K562 (cell line): Measurements from ENCODE around the gene ARHGAP15. TPM values are rescaled to one million over a fixed set of nuclear protein-coding genes. Genes with fewer than 3 reads are reported as not detected.

ENCODE experiments used
- ATAC-seq: fragments of 200-7000 bp; cut with Tn5 transposase; 3 replicates; pipeline ENCODE4 v1.9.1; 2020; ENCODE audit warnings: moderate library complexity
- BruUV-seq: library from RNA; stranded (reverse); fragments of 400-500 nt; replicated peaks from 2 replicates; lab custom pipeline; 2021; lab: Mats Ljungman, UMichigan
- CTCF ChIA-PET: fragments of 300-600 bp; formaldehyde crosslinking; extraction: SDS; loops from one replicate; lab custom pipeline; 2021; ENCODE audit warnings: low intra/inter-chr PET ratio; lab: Yijun Ruan, JAX
- POLR2A ChIA-PET: fragments of 300-600, 350-650 bp; sonication (Branson Sonifier 250); formaldehyde crosslinking; extraction: SDS; loops from one replicate; lab custom pipeline; 2021; ENCODE audit warnings: antibody characterized with exemption, inconsistent platforms; lab: Yijun Ruan, JAX
- DNase-seq, 4 experiments: peaks; one replicate each; pipeline versions ENCODE4 v3.0.0 to v3.0.0-alpha.2; 2011 to 2018; ENCODE audit warnings: low spot score in 3 of 4, mixed read lengths in 3 of 4; ENCODE audit errors: extremely low read depth in 1 of 4
- FAIRE-seq: peaks from 2 replicates; lab custom pipeline; 2011; peaks lifted over from hg19 to GRCh38; lab: Jason Lieb, UNC
- H2AFZ ChIP-seq: 2 replicates; pipeline ENCODE4 v1.6.0; 2011; ENCODE audit warnings: low read depth, low read length, control low read depth, inconsistent platforms
- H3K27ac ChIP-seq: fragments of 200-600 bp; 3 replicates; pipeline ENCODE4 v1.8.0; 2011; ENCODE audit warnings: low read depth, mild to moderate bottlenecking, control low read depth, inconsistent platforms, low read length, moderate library complexity, mixed read lengths; ENCODE audit errors: extremely low read depth
- H3K27me3 ChIP-seq, 2 experiments: fragments of 300-600 bp in 1 of 2; 2 replicates in 1 of 2; 3 replicates in 1 of 2; pipeline versions ENCODE4 v1.6.0 to v1.8.0; 2011; ENCODE audit warnings: inconsistent platforms in 2 of 2, low read length in 2 of 2, mild to moderate bottlenecking in 1 of 2, mixed read lengths in 1 of 2, moderate library complexity in 1 of 2; ENCODE audit not compliant: control insufficient read depth in 2 of 2, insufficient read depth in 2 of 2
- H3K36me3 ChIP-seq: fragments of 300-600 bp; 3 replicates; pipeline ENCODE4 v1.8.0; 2011; ENCODE audit warnings: mild to moderate bottlenecking, low read length, inconsistent platforms; ENCODE audit not compliant: control insufficient read depth, insufficient read depth
- H3K4me1 ChIP-seq, 2 experiments: fragments of 200-600 bp in 1 of 2; replicated peaks in 1 of 2; 2 replicates in 1 of 2; 3 replicates in 1 of 2; pipeline versions ENCODE4 v1.5.1 to v1.8.0; 2011; ENCODE audit warnings: inconsistent platforms in 2 of 2, low read length in 2 of 2, mild to moderate bottlenecking in 1 of 2, mixed read lengths in 1 of 2, moderate library complexity in 1 of 2; ENCODE audit not compliant: control insufficient read depth in 2 of 2, insufficient read depth in 2 of 2
- H3K4me2 ChIP-seq: 2 replicates; pipeline ENCODE4 v1.6.1; 2011; ENCODE audit warnings: low read length, control low read depth, inconsistent platforms, mixed read lengths; ENCODE audit not compliant: insufficient read depth
- H3K4me3 ChIP-seq: fragments of 200-600 bp; sonication (generic), shearing (Covaris generic); 2 replicates; pipeline ENCODE4 v1.5.1; 2016; ENCODE audit warnings: control low read depth, inconsistent platforms
- H3K79me2 ChIP-seq: fragments of 200-600 bp; 3 replicates; pipeline ENCODE4 v1.8.0; 2011; ENCODE audit warnings: low read length, inconsistent platforms; ENCODE audit not compliant: control insufficient read depth, insufficient read depth
- H3K9ac ChIP-seq, 2 experiments: 2 replicates each; pipeline versions ENCODE4 v1.6.0 to v1.6.1; 2011; ENCODE audit warnings: low read depth in 2 of 2, low read length in 2 of 2, control low read depth in 1 of 2, inconsistent platforms in 1 of 2, mild to moderate bottlenecking in 1 of 2, mixed read lengths in 1 of 2; ENCODE audit not compliant: insufficient read depth in 1 of 2
- H3K9me1 ChIP-seq: one replicate; pipeline ENCODE4 v1.6.0; 2011; ENCODE audit warnings: inconsistent platforms, mild to moderate bottlenecking, low read length, moderate library complexity; ENCODE audit not compliant: control insufficient read depth, insufficient read depth
- H3K9me3 ChIP-seq: replicated peaks from 2 replicates; pipeline ENCODE4 v1.5.1; 2011; ENCODE audit warnings: low read depth, low read length, inconsistent platforms; ENCODE audit not compliant: control insufficient read depth, insufficient read depth
- H4K20me1 ChIP-seq: replicated peaks from 2 replicates; pipeline ENCODE4 v1.6.1; 2011; ENCODE audit warnings: low read length, inconsistent platforms, mixed read lengths; ENCODE audit not compliant: control insufficient read depth, insufficient read depth
- CBX2 ChIP-seq: fragments of 200-600 bp; sonication (generic); IDR thresholded peaks from one replicate; pipeline ENCODE4 v1.6.1; 2012; ENCODE audit warnings: mild to moderate bottlenecking, low read length, inconsistent platforms; ENCODE audit not compliant: insufficient read depth, poor library complexity, severe bottlenecking
- MAX ChIP-seq: sonication (generic); formaldehyde crosslinking; IDR thresholded peaks from 2 replicates; pipeline ENCODE4 v1.9.0; 2022; ENCODE audit warnings: mild to moderate bottlenecking, missing genetic modification reagents
- MGA ChIP-seq: fragments of 450-650 bp; IDR thresholded peaks from 2 replicates; pipeline ENCODE4 v1.6.1; 2016; ENCODE audit warnings: mild to moderate bottlenecking, moderate library complexity
- RBM25 ChIP-seq: fragments of 200-400 bp; formaldehyde crosslinking; IDR thresholded peaks from 2 replicates; pipeline ENCODE4 v1.6.1; 2018; ENCODE audit warnings: low read length, low read depth, moderate library complexity; ENCODE audit not compliant: severe bottlenecking
- WGBS: fragments of 100-300 bp; shearing (Covaris generic); methylation state at CpG from one replicate; pipeline ENCODE4 v1.1.6; 2016; ENCODE audit warnings: low coverage, mixed read lengths; ENCODE audit not compliant: insufficient coverage; ENCODE audit errors: missing lambda C conversion rate; 5-methylcytosine and 5-hydroxymethylcytosine counted together
- in situ Hi-C: fragments of 300-500 bp; cut with MboI; formaldehyde crosslinking; loops from 4 replicates; pipeline ENCODE4 v1.15.0; 2018; ENCODE audit warnings: inconsistent platforms, mixed read lengths
- intact Hi-C: fragments of 100-400 bp; cut with micrococcal nuclease; formaldehyde crosslinking; loops from 2 replicates; pipeline ENCODE4 v1.14.2; 2022
- polyA plus RNA-seq, 8 experiments: library from polyadenylated mRNA; depleted of rRNA in 4 of 8; stranded (reverse) in 5 of 8; unstranded in 3 of 8; fragments of >200 nt; fragmentation: Nextera tagmentation in 2 of 8; fragmentation: Illumina TruSeq in 1 of 8; extraction: Ambion mirVana in 2 of 8; extraction: Trizol in 1 of 8; gene quantifications; 2 replicates each; pipeline versions ENCODE4 v1.2.1 to v1.2.3, GENCODE V29; 2011 to 2014; ENCODE audit warnings: inconsistent platforms in 1 of 8, missing spikeins in 1 of 8
- total RNA-seq, 7 experiments: library from RNA; depleted of rRNA in 6 of 7; stranded (reverse); fragments of >200 nt in 6 of 7; fragmentation: Illumina TruSeq in 2 of 7; extraction: Trizol in 2 of 7; gene quantifications; 2 replicates each; pipeline versions ENCODE4 v1.2.1 to v1.2.3, GENCODE V29; 2011 to 2021; ENCODE audit warnings: low replicate concordance in 1 of 7

ARHGAP15 gene
- total and polyA plus RNA-seq, 9 of the 15 experiments (the other 6 are each of a cell fraction or from before 2014, with no cell fraction given) = 1.5 to 17.9 (median 7.9) TPM

GRCh38 chr2:143652692-143653091 is 523.5 kb downstream of the ARHGAP15 start:
- TF ChIP-seq CBX2 (no peak), RBM25 (peak; percentile 58)
- TF ChIP-seq, all 486 proteins: peak for 1
- no peak for ATAC-seq
- Histone ChIP-seq H3K27me3 (no peaks in the 10 kb centered on the region), H3K36me3 (no peaks in the 10 kb centered on the region), H3K9me3 (peaks cover 2% of the 10 kb centered on the region), H3K4me2 (no peak overlapping the region), H3K4me3 (no peak overlapping the region), H3K9ac (no peak overlapping the region), H2AFZ (no peak overlapping the region), H3K79me2 (no peaks in the 10 kb centered on the region), H3K4me1 (no peaks in the 10 kb centered on the region), H4K20me1 (no peaks in the 10 kb centered on the region), H3K27ac (no peak overlapping the region), H3K9me1 (no peaks in the 10 kb centered on the region)
- intact Hi-C loops = no loop called here
- ChIA-PET CTCF (no interaction called here), POLR2A (no interaction called here)
- FAIRE-seq = no peak
- no peak for DNase-seq
- in situ Hi-C loops = no loop called here
- BruUV-seq = no TSS peak

- Histone ChIP-seq H3K36me3 (no peaks in the 10 kb centered on the region), H3K27ac (no peak overlapping the region), H3K4me1 (no peaks in the 10 kb centered on the region), H3K4me2 (no peak overlapping the region), H3K27me3 (no peaks in the 10 kb centered on the region), H3K4me3 (no peak overlapping the region), H3K9ac (no peak overlapping the region), H3K9me1 (no peaks in the 10 kb centered on the region), H4K20me1 (no peaks in the 10 kb centered on the region), H3K9me3 (no peaks in the 10 kb centered on the region), H3K79me2 (no peaks in the 10 kb centered on the region), H2AFZ (no peak overlapping the region)
- FAIRE-seq (no peak), ATAC-seq (no peak), DNase-seq (no peak)
- CTCF ChIA-PET = no interaction called here
- POLR2A ChIA-PET = no interaction called here
- BruUV-seq = no TSS peak
- intact Hi-C loops = no loop called here
- WGBS = 9% methylated on average over 2 of the region's 2 CpGs
- in situ Hi-C loops = no loop called here
- TF ChIP-seq MAX (CRISPR knock-in tag) (no peak), MGA (no peak)
Measured at GRCh38 chr2:143668234-143668633, 539.0 kb downstream of the ARHGAP15 start.
